ENCODE data around the gene ZSCAN31. TPM values are rescaled to one million over a fixed set of nuclear protein-coding genes. Genes with fewer than 3 reads are reported as not detected.
A peak's percentile ranks its signal among the peaks of the same experiment; 100 is the strongest.

Gene ZSCAN31
- total RNA-seq, 1 donor from 2014 or later = 6.2 TPM

DNA sequence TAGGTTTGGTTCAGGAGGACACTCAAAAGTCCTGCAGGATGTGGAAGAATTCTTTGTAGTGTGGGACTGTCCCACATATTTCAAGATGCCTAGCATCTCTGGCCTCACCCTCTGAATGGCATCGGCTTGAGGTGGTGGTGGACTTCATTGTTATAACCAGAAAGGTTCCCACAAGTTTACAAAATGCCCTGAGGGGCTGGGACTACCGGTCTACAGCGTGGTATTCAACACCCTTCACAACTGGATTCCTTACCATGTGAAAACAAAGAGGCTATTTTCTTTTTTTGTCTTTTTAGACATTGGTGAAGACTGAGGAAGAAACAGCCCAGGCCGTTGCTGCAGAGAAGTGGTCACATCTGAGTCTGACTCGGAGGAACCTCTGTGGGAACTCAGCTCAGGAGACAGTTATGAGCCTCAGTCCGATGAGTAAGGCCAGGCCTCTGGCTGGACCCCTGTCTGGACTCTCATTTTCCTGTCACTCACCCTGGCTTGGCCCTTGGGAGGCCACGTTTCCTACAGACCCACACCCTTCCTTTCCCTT is 39.4 kb downstream of the ZSCAN31 start:
- H3K9me3 Mint-ChIP-seq (ENCODE audit: unreplicated experiment) = peaks cover 6% of the 10 kb centered on the region
- DNase-seq (ENCODE audit: extremely low spot score, unreplicated experiment) = no peak
- peaks cover 30% of the 10 kb centered on the region for H3K36me3 Mint-ChIP-seq (ENCODE audit: unreplicated experiment)
- H3K4me1 Mint-ChIP-seq (ENCODE audit: unreplicated experiment) = no peaks in the 10 kb centered on the region
- no peak overlapping the region for H3K4me3 Mint-ChIP-seq (ENCODE audit: unreplicated experiment)
- no peak for TF ChIP-seq CTCF (IDR thresholded peaks at IDR 0.05)
- no peak overlapping the region for H3K27ac Mint-ChIP-seq (ENCODE audit: unreplicated experiment)
- H3K27me3 Mint-ChIP-seq (ENCODE audit: unreplicated experiment) = no peaks in the 10 kb centered on the region

- DNase-seq (ENCODE audit: extremely low spot score, unreplicated experiment) = no peak
- no peak for TF ChIP-seq CTCF (IDR thresholded peaks at IDR 0.05)
- H3K27ac Mint-ChIP-seq (ENCODE audit: unreplicated experiment) = no peak overlapping the region
- H3K9me3 Mint-ChIP-seq (ENCODE audit: unreplicated experiment) = peaks cover 17% of the 10 kb centered on the region
- no peaks in the 10 kb centered on the region for H3K27me3 Mint-ChIP-seq (ENCODE audit: unreplicated experiment)
- peaks cover 27% of the 10 kb centered on the region for H3K36me3 Mint-ChIP-seq (ENCODE audit: unreplicated experiment)
- H3K4me3 Mint-ChIP-seq (ENCODE audit: unreplicated experiment) = no peak overlapping the region
- no peaks in the 10 kb centered on the region for H3K4me1 Mint-ChIP-seq (ENCODE audit: unreplicated experiment)
Measured at GRCh38 chr6:28295326-28295725, 40.6 kb downstream of the ZSCAN31 start.

DNA sequence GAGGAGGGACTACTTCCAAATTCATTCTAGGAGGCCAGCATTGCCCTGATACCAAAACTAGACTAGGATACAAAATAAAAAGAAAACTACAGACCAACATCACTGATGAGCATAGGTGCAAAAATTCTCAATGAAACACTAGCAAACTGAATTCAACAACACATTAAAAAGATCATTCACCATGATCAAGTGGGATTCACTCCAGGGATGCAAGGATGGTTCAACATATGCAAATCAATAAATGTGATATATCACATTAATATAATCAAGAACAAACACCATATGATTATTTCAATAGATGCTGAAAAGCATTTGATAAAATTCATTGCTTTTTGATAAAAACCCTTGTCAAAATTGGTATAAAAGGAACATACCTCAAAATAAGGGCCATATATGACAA is 44.4 kb downstream of the ZSCAN31 start:
- DNase-seq (ENCODE audit: extremely low spot score, unreplicated experiment) = no peak
- Mint-ChIP-seq H3K27me3 (ENCODE audit: unreplicated experiment) (no peaks in the 10 kb centered on the region), H3K27ac (ENCODE audit: unreplicated experiment) (no peak overlapping the region), H3K9me3 (ENCODE audit: unreplicated experiment) (peaks cover 18% of the 10 kb centered on the region), H3K4me1 (ENCODE audit: unreplicated experiment) (no peaks in the 10 kb centered on the region), H3K36me3 (ENCODE audit: unreplicated experiment) (peaks cover 45% of the 10 kb centered on the region), H3K4me3 (ENCODE audit: unreplicated experiment) (no peak overlapping the region)
- no peak for TF ChIP-seq CTCF (IDR thresholded peaks at IDR 0.05)

- Mint-ChIP-seq H3K9me3 (ENCODE audit: unreplicated experiment) (peaks cover 10% of the 10 kb centered on the region), H3K4me3 (ENCODE audit: unreplicated experiment) (peak overlapping the region; percentile 88), H3K27me3 (ENCODE audit: unreplicated experiment) (no peaks in the 10 kb centered on the region), H3K36me3 (ENCODE audit: unreplicated experiment) (peaks cover 35% of the 10 kb centered on the region), H3K27ac (ENCODE audit: unreplicated experiment) (no peak overlapping the region), H3K4me1 (ENCODE audit: unreplicated experiment) (peaks cover 15% of the 10 kb centered on the region)
- TF ChIP-seq CTCF (IDR thresholded peaks at IDR 0.05) = no peak
- no peak for DNase-seq (ENCODE audit: extremely low spot score, unreplicated experiment)
Measured at GRCh38 chr6:28282926-28283325, 53.0 kb downstream of the ZSCAN31 start.

GRCh38 chr6:28281288-28282064 is 54.5 kb downstream of the ZSCAN31 start, which contains the start of gene PGBD1:
TSS of gene PGBD1 (plus strand) at chr6:28281572. CDS start at chr6:28283814, 2,242 bp downstream.
- Mint-ChIP-seq H3K9me3 (ENCODE audit: unreplicated experiment) (peaks cover 10% of the 10 kb centered on the region), H3K4me3 (ENCODE audit: unreplicated experiment) (peak within 1 kb of the TSS; percentile 88), H3K27ac (ENCODE audit: unreplicated experiment) (peak within 1 kb of the TSS; percentile 68), H3K36me3 (ENCODE audit: unreplicated experiment) (peaks cover 28% of the 10 kb centered on the region), H3K27me3 (ENCODE audit: unreplicated experiment) (no peaks in the 10 kb centered on the region), H3K4me1 (ENCODE audit: unreplicated experiment) (peaks cover 15% of the 10 kb centered on the region)
- DNase-seq (ENCODE audit: extremely low spot score, unreplicated experiment) = peak; percentile 91
- no peak for TF ChIP-seq CTCF (IDR thresholded peaks at IDR 0.05)

All from osteocyte (in vitro differentiated cells).